NCI-H187 treated with DMSO at 0.1 percent for 48 hours (cell line): Measurements from ENCODE around the gene LGI2.

Source experiments
- DNase-seq: peaks from one replicate; lab custom pipeline; 2025; lab: John Stamatoyannopoulos, UW

LGI2 gene

DNA sequence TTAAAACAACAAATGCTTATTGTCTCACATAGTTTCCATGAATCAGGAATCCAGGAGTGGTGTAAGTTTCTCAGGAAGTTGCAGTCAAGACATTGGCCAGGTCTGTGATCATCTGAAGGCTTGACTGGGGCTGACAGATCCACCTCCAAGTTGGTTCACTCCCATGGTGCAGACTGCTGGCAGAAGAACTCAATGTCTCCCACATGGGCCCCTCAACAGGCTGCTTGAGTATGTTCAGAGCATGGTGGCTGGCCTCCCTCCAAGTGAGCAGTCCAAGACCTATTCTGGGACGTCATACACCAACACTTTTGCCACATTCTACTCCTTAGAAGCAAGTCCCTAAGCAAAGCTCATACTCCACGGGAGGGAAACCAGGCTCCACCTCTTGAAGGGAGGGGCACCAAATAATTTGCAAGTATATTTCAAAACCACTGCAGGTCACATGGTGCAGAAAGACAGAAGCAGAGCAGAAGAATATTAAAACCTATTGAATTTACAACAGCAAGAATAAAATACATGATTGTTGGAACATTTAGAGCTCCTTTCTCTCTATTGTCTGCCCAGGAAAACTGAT, 35.3 kb downstream of the LGI2 start:
- DNase-seq = no peak

- DNase-seq = no peak
These were observed 37.1 kb downstream of the LGI2 start for GRCh38 chr4:24993551-24994080.

GRCh38 chr4:24992968-24993367, 37.8 kb downstream of the LGI2 start:
- no peak for DNase-seq

GRCh38 chr4:24991015-24991414, 39.7 kb downstream of the LGI2 start:
- no peak for DNase-seq

DNA sequence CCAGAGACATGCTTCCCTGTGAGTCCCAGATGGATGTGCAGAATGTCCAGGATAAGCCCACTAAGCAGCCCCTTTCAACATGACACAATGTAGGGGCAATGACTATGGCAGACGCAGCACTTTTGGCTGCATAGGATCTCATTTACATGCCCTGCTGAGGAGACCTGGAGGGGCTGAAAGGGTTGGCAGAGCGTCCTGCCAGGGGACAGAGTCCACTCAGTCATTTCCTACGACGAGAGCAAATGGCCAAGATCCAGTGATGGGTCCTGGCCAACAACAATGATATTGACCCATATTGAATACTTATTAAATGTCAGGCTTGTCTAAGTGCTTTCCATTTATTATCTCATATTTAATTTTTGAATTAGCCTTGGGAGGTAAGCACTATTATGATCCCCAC, 41.4 kb downstream of the LGI2 start:
- no peak for DNase-seq

GRCh38 chr4:24988776-24989175, 42.0 kb downstream of the LGI2 start:
- DNase-seq = no peak

DNA sequence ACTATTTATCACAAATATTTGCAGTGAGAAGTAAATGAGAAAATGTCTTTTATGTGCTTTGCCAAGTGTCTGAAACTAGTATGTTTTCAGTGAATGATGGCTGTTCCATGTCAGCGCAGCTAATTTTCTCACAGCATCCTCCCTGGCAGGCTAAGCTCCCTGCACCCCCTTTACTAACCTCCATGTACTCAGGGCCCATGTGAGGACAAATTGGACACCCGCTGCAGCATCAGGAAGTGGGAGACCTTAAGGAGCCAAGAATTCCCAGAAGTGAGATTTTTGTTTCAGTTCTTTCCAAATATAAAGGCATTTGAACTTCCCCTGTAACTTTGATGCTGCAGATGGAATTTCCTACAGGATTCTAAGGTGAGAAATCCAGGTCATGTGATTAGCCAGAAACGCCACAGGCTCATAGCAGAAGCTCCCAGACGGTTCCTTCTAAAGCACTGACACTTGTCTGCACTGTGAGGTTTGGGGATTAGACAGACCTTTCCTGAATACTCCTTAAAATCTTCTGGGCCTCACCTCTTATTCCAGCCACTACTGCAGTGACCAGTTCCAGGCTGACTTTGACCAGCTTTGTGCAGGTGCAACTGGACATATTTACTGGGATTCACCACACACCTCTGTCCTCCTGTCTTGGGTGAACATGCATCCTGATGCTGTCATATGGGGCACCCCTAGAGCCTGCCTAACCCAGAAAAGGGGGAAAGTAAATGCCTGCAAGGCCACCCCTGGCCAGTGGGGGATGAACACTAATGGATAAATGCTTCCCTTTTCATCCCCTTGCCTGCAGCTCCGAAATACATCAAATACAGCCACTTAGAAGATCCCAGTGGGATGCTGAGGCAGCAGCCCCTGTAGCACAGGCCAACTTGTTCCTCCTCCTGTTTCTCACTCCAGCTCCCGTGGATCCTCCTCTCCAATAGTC, 45.9 kb downstream of the LGI2 start:
- no peak for DNase-seq

DNA sequence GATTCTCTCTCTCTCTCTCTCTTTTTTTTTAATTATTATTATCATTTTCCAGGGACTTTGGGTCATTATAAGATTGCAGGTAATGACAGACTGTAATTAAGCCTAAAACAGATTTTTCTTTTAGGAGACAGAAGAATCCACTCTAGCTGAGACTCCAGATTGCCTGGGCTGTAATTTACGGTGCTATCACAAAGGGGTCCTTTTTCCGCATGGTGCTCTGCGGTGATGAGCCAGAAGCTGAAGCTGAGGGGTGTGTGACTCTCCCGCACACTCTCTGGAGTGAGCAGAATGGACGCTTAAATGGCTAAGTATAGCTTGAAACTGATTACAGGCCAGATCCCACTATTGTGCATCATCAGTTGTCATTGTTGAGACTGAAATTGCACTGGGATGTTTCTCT, 50.0 kb downstream of the LGI2 start:
- DNase-seq = no peak

DNA sequence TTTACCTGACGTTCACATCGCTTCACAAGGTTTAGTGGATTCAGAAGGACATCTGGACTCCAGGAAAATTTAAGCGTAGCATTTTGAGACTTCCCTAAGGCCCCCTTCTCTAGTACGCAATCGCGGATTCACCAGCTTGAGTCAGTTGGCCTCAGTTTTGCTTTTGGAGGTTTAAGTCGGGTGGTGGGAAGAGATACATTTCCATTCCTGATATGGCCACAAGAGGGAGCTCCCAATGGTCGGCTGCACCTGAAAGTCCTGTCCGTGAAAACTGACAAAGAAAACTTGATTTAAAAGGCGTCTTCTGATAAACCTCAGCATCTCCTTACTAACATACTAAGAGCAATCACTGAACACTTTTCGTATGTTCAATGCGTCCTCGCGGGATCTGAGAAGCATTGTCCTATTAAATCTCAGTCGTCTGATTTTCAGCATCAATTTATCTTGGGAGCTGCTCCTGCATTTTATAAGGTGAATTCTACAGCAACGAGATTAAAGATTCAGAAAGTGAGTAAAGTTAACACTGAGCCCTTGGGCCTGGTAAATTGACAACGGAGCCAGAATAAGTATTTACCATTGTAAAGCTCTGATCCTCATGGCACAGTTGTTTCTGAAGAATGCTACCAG, 50.6 kb downstream of the LGI2 start:
- DNase-seq = peak; percentile 51

DNA sequence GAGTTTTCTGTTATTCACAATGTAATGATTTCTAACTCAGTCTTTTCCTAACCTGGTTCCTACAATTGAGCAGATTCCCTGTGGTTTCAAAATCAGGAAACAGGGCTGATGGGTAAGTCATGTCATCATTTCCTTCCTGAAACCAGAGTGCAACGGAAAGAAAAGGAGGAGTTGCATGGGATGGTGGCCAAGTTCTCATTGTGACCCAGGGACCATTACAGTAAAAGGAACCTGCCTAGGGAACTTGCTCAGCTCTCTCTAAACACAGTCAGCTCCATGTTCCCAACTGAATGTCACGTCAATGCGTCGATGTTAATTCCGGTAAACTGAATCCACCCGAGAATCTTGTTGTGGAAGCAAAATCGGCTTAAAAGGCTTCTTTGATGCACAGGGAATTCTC, 51.2 kb downstream of the LGI2 start:
- DNase-seq = no peak

- DNase-seq = no peak
These were observed 52.3 kb downstream of the LGI2 start for GRCh38 chr4:24978291-24979075.

DNA sequence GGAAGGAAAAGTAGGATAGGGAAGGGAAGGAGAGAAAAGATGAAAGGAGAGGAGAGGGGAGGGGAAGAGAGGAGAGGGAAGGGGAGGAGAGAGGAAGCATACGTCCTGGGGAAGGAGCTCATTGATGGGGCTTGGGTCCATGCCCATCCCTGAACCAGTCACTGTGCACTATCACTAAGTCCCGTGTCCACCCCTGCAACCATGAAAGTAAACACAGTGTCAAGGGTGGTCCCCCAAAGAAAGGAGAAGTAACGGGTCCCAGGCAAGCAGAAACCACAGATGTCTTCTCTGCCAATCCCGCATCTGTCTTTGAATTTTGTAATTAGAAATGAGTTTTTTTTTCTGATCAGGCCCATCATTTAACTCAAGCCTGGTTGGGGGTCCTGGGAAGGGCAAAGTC, 55.2 kb downstream of the LGI2 start:
- DNase-seq = no peak

DNA sequence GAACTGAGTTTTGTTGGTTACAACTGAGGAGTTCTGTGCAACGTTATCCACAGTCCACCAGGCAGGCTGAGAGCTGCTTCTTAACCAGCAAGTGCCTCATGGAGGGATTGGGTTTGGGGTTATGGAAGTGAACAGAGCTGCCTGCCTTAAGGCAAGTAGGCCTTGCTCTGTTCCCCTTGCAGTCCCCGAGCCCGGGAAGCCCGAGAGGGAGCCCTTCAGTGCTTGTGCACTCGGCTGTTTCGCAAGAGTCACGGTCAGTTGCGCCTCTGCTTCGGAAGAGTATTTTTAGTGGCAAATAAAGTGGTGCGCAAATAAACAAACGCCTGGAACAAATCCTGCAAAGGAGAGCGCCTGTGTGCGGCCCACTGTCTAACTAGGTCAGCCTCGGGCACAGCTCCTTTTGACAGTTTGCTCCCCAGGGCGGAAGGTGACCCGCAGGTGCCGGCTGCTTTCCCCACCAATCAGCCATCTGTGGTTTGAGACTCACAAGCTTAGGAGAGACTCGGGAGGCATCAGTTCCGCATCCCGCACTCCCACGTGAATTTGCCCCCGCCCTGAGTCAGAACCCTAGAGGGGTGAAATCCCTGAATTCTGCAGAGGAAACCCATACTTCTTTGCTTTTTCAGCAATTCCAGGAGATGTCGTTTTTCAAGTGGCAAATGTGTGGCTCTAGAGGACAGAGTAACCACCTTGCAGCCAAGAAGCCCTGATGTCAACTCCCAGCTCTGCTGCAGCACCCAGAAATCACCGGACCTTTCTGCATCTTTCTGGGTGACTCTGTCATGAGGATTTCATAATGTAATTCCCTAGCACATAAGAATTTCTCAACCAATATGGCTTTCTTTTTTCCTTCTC, 56.8 kb downstream of the LGI2 start:
- peak; percentile 76 for DNase-seq

- no peak for DNase-seq
These were observed 57.4 kb downstream of the LGI2 start for GRCh38 chr4:24973404-24973746.

DNA sequence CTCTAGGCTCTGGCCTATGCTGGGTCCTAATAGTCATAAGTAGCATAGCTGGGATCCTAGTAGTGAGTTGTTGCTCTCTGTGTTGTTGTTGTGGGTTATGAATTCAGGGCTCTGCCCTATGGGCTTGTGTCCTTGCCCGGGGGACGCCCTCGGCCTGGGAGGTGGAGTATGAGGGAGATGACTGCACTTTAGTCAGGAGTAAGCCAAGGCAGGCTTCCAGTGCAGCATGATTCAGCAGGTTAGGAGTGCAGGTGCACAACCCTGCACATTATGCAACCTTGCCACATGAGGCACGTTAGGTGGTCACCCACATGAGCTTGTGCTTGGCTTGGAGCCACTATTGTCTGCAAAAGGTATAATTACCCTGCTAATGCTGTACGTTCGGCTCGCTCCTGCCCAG, 59.6 kb downstream of the LGI2 start:
- no peak for DNase-seq

GRCh38 chr4:24970635-24971034, 60.1 kb downstream of the LGI2 start:
- DNase-seq = no peak

GRCh38 chr4:24970191-24970590, 60.6 kb downstream of the LGI2 start:
- no peak for DNase-seq

DNA sequence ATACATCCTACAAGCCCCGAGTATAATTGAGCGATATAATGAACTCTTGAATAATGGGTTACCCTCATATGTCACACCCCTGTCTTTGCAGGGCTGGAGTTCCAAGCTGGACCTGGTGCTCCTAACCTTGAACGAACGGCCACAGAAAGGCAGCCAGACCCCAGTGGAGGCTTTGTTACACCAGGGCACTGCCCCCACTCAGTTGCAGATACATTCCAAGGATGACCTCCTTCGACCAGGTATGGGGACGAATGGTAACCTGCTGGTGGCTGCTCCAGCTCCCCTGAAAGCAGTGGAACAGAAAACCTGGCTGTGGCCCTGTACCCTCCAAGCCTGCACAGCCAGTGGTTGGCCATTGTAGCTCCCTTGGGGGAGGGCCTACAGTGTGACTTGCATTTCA, 61.3 kb downstream of the LGI2 start:
- DNase-seq = no peak

DNA sequence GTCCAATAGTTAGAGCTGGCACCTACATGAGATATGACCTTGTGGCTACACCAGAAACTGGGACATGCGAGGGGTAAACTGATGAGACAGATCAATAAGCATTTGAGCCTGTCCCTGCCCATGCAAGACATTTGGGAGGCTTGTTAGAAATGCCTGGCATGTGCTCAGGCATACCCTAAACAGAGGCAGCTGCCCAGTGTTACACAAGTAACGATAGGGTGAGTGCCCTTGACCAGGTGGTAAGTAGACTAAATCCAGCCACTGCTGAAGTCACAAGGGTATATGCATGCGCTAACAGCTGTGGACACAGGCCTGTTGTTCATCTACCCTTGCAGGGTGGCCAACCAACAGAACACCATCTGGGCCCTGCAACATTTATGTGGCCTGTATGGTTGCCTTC, 61.8 kb downstream of the LGI2 start:
- DNase-seq = no peak

DNA sequence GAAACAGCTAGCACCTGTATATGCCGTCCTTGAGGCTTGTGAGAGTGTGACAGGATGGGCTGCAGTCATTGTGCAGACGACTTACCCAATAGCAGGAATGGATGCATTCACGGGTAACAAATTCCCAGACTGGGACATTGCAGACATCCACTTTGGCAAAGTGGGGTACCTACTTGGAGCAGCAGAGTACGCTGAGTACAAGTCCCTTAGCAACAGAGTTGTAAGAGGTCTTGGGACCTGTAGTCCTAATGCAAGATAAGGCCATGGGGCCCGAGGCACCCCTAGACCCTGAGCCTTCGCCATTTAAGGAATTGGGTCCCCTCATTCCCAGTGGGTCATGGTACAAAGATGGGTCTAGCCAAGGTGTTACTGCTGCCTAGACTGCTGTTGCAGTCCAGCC, 62.5 kb downstream of the LGI2 start:
- no peak for DNase-seq

GRCh38 chr4:24967346-24967745, 63.4 kb downstream of the LGI2 start:
- no peak for DNase-seq
